ENCODE data around the gene FSCN2. TPM values are rescaled to one million over a fixed set of nuclear protein-coding genes. Genes with fewer than 3 reads are reported as not detected.

The FSCN2 gene
- total and polyA plus RNA-seq, 10 of the 15 experiments (the other 5 are each of a cell fraction or from before 2014, with no cell fraction given), result 0.12 to 2.1 (median 0.65) TPM; not detected in 3

GRCh38 chr17:81502471-81503017 lies 25.6 kb upstream of the FSCN2 start (continued):
- TF ChIP-seq CTCF (IDR thresholded peaks at IDR 0.05 in 2 of 3, conservative IDR thresholded peaks at IDR 0.05 in 1 of 3; ENCODE audit: control insufficient read depth in 2 of 3, extremely low read depth in 1 of 3, insufficient read depth in 1 of 3, low read depth in 3 of 3, low read length in 3 of 3) (no peak), HSF1 (IDR thresholded peaks at IDR 0.05; ENCODE audit: low read depth, low read length) (no peak)

DNA sequence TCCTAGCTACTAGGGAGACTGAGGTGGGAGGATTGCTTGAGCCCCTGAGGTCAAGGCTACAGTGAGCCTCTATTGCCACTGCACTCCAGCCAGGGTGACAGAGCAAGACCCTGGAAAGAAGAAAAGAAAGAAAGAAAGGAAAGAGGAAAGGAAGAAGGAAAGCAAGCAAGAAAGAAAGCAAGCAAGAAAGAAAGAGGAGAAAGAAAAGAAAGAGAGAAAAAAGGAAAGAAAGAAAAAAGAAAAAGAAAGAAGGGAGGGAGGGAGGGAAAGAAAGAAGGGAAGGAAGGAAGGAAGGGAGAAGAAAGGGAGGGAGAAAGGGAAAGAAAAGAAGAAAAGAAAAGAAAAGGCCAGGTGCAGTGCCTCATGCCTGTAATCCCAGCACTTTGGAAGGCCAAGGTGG lies 24.6 kb upstream of the FSCN2 start:
- TF ChIP-seq USF1 (IDR thresholded peaks at IDR 0.05; ENCODE audit: borderline replicate concordance, extremely low read length, insufficient read depth, low read depth, low read length), result no peak
- TF ChIP-seq MAX (IDR thresholded peaks at IDR 0.05; ENCODE audit: low read depth, low read length), result no peak
- TF ChIP-seq YBX1 (IDR thresholded peaks at IDR 0.05), result no peak
- no peak for TF ChIP-seq IKZF2 (IDR thresholded peaks at IDR 0.05)
- TF ChIP-seq MTA3 (IDR thresholded peaks at IDR 0.05; ENCODE audit: borderline replicate concordance, low read length), result no peak
- no peak for TF ChIP-seq WRNIP1 (IDR thresholded peaks at IDR 0.05; ENCODE audit: borderline replicate concordance, low read depth, low read length)
- TF ChIP-seq SMC3 (IDR thresholded peaks at IDR 0.05; ENCODE audit: borderline replicate concordance, low read length), result no peak
- DNase-seq (ENCODE audit: low read depth, low spot score) (no peak), ATAC-seq (no peak), FAIRE-seq (no peak)
- Histone ChIP-seq H3K79me2 (ENCODE audit: control insufficient read depth, insufficient read depth, low read length) (0 out of 2 replicates have a peak, but pooled peaks cover under 1% of the 10 kb centered on the region), H2AFZ (ENCODE audit: control insufficient read depth, low read depth, low read length) (no peak overlapping the region), H3K27ac (ENCODE audit: control insufficient read depth, insufficient read depth) (no peak overlapping the region), H3K9me3 (replicated peaks; ENCODE audit: control insufficient read depth, insufficient read depth, low read length) (no peaks in the 10 kb centered on the region), H3K4me3 (no peak overlapping the region), H3K36me3 (ENCODE audit: control insufficient read depth in 2 of 2, insufficient read depth in 2 of 2, low read length in 1 of 2) (no peaks in the 10 kb centered on the region), H4K20me1 (ENCODE audit: control insufficient read depth, insufficient read depth) (0 out of 2 replicates have a peak, but pooled peaks cover under 1% of the 10 kb centered on the region), H3K4me2 (ENCODE audit: control insufficient read depth, insufficient read depth) (no peak overlapping the region), H3K27me3 (replicated peaks in 1 of 2; ENCODE audit: control insufficient read depth in 2 of 2, insufficient read depth in 2 of 2, low read length in 1 of 2) (no peaks in the 10 kb centered on the region), H3K9ac (ENCODE audit: control insufficient read depth, insufficient read depth, low read length) (no peak overlapping the region), H3K4me1 (ENCODE audit: control insufficient read depth, insufficient read depth, low read length) (no peaks in the 10 kb centered on the region)
- SMC1A ChIA-PET (ENCODE audit: uncharacterized antibody, unreplicated experiment), result no interaction called here
- RAD21 ChIA-PET (ENCODE audit: unreplicated experiment), result no interaction called here
- no TSS peak for BruUV-seq (replicated peaks)
- in situ Hi-C loops (cut with MboI), result no loop called here
- intact Hi-C loops (cut with micrococcal nuclease; ENCODE audit: unreplicated experiment), result no loop called here
- POLR2A ChIA-PET, result no interaction called here
- CTCF ChIA-PET, result interaction anchor here (1.2 kb wide), 1 partner anchor 9 kb away, joined by 3 read pairs; the partner anchor contains the start of gene ACTG1

Measured in GM12878 (cell line).